HG03439 (cell line): Measurements from ENCODE around the gene DCLK2.
A peak's percentile ranks its signal among the peaks of the same experiment; 100 is the strongest.

Source experiments
- ATAC-seq: cut with Tn5 transposase; IDR thresholded peaks from one replicate; pipeline ENCODE4 v1.9.1; 2021; ENCODE audit warnings: mild to moderate bottlenecking, moderate library complexity; ENCODE audit not compliant: unreplicated experiment

Gene DCLK2

DNA sequence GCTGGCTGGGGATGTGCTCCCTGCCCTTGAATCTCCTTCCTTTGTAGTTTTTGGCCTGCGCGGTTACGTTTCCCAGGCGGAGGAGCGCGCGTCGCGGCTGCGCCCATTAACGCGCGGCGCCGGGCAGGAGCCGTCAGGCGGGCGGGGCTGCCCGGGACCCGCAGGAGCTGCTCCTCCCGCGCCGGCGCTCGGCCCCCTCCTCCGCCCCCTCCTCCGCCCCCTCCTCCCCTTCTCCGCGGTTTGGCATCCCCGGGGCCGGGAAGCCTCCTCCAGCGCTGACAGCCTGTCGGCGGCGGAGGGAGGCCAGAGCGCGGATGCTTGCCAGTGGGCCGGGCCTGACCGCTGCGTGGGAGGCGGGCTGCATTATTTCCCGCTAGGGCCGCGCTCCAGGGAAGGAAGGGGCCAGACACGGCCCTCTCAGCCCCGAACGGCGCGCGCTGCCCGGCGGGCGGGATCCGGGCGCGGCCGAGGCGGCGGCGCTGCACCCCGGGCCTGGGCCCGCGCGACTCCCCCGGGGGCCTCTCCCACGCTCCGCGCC, at the start of gene DCLK2:
Gene DCLK2 (plus strand): TSS at position 405 of the 538 bp plus-strand sequence. CDS start 583 bp downstream, outside the sequence.
- no peak for ATAC-seq

GRCh38 chr4:150032541-150032940, 45.7 kb upstream of the DCLK2 start:
- ATAC-seq = no peak

- no peak for ATAC-seq
Measured at GRCh38 chr4:150033081-150033480, 45.2 kb upstream of the DCLK2 start.

DNA sequence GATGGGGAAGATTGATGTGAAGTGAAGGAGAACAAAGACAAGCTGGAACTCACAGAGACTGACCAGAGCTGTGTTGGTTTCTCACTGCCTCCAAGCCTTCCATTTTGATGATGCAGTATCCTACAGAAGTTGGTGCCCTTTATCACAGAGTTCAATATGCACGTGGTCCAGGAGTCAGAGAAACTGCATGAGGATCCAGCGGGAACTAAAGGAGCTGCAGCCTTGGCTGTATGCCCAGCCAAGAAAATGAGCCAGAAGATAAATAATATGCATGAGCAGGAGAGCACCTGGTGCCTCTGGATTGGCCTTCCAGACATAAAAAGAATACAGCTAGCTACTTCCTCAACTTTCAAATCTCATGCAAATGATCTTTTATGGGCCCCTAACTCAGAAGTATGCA, 44.3 kb upstream of the DCLK2 start:
- ATAC-seq = no peak

- no peak for ATAC-seq
Measured at GRCh38 chr4:150037251-150037856, 40.9 kb upstream of the DCLK2 start.

GRCh38 chr4:150038335-150039076, 39.7 kb upstream of the DCLK2 start:
- ATAC-seq = peak; percentile 84

- no peak for ATAC-seq
Measured at GRCh38 chr4:150039274-150040127, 38.7 kb upstream of the DCLK2 start.

- ATAC-seq = no peak
Measured at GRCh38 chr4:150044517-150044916, 33.7 kb upstream of the DCLK2 start.

DNA sequence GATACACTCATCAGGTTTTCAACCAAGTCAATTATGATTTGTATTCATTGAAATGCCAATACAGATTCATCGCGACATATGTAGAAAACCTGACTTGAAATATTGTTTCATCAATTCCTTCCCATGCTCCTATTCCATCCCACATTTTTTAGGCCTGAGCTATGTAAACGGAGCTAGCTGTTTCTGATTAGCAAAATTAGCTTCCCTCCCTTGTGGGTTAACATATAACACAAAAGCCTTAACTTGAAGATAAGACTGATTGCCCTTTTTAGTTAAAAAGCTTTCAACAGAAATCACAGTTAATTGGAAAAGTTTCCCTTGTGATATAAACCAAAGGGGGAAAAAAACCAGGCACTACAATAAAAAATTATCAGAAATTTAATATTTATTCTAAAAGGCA, 32.8 kb upstream of the DCLK2 start:
- no peak for ATAC-seq

DNA sequence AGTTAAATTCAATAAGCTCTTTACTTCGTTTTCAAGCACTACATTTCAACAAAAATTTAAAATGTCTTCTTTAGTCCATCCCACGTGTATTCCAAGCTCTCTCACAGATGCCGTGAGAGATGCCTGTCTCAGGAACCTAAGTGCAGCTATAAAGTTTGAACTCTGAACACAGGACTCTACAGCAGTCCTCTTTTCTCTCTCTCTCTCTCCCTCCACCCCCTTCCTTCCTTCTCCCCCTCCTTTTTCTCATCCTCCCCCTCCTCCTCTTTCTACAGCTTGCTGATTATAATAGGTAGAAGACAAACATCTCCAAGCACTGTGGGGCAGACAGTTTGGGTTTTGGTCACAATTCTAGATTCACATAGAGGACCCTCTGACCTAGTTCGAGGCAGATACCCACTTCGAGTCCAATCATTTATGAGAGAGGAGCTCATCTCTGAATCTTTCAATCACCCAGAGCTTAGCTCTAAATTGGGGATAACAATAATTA, 31.5 kb upstream of the DCLK2 start:
- ATAC-seq = no peak

DNA sequence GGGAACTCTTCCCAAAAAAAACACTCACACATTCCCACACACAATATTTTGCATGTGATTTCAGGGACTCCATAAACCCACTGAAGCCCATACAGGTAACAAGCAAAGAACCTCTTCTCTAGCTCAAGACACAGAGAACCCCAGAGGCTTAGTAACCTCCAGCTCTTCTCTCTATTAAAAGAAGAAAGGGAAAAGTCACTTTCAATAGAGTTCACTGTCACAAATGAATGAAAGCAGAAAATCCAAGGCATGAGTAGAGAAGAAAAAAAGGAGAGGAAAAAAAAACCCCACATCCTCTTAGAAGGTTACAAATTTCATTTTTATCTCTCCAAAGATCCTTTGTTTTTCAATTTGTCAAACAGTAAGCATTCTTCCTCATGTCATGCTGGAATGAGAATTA, 30.7 kb upstream of the DCLK2 start:
- ATAC-seq = no peak

DNA sequence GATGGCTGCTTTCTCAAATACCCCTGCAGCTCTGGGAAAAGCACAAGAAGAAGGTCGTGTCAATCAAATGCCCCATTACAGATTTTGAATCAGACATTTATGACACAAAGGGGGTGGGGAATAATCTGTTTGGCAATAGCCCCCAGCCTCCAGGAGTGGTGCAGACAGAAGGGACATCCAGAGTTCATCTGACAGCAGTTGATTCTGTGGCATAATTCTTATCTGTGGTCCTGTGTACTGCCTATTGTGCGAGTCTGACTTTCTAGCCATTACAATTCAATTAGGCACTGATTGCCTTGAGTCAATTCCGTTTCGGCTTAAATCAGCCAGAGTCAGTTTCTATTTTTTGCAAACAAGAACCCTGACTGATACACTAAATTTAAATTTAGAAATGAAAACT, 28.6 kb upstream of the DCLK2 start:
- no peak for ATAC-seq

- ATAC-seq = no peak
Measured at GRCh38 chr4:150050566-150050965, 27.7 kb upstream of the DCLK2 start.

DNA sequence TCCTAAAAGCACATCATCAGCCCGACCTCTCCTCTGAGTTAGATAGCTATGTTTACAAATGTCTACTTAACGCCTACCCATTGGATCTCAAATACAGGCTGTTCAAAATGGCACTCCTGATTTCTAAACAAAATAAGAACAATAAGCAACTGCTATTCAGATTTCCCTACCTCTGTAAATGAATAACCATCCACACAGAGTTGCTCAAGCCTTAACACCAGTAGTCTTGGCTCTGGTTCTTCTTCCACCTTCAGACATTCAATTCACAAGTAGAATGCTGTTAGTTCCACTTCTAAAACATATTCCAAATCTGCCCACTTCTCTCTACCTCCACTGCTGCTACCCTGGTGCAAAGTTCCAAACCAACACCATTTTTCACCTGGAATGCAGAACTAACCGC, 27.1 kb upstream of the DCLK2 start:
- ATAC-seq = no peak

DNA sequence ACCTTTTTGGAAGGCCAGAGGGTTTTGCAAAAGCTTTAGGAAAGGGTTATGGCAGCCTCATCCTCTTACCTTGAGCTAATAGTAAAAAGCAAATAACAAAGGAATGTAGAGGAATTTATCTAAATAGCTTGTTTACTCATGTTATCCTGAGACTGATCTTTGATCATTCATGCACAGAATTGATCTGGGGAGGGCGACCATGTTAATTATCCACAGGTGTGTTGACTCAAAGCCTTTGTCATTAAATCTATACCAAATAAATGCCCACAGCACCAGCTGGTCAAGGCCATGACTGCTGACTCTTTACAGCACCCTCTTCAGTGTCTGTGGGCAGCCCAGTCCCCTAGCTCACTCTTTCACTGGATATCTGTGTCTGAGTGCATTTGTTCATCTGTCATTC, 22.8 kb upstream of the DCLK2 start:
- ATAC-seq = no peak

DNA sequence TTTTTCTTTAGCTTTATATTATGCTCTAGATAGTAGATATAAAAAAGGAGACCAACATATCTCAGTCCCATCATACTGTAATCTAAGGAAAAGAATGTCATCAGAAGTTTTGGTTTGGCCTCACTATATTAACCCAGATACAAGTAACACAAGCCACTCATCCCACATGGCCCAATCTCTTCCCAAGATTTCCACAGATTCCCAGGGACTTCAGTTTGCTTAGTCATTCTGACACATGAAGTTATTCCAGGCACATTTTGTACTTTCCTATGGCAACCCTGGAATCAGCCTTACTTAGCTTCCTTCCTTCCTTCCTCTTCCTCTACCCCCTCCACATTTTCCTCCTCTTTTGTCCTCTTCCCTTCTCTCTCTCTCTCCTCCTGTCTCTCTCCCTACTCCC, 21.7 kb upstream of the DCLK2 start:
- ATAC-seq = no peak

DNA sequence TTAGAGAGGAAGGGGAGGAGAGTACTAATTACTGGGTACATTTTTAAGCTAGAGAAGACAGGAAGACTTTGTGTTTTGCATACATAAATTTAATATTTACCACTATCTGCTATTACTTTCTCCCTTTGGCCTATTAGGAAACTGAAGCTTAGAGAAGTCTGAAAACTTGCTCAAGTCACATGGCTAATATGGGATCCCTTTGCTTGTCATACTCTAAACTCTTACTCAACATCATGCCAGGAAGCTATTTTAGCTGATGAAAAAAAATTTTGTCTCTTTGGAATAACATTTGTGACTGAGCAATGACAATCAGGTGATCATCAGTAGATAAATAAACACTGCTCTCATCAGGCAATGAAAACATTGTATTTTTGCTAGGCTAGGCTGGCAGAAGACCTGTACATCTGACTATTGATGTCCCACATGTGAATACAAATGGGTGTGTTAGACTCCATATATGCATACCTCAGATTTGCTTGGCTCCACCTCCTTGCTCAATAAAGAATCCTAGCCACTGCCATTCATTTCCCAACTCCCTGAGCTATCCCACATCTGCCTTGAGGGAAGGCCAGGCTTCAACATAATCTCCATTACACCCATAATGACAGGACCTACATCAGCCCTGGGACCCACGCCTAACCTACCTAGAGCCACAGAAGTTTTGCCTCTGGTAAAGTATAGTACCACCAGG, 17.0 kb upstream of the DCLK2 start:
- ATAC-seq = no peak

GRCh38 chr4:150063128-150063527, 15.1 kb upstream of the DCLK2 start:
- ATAC-seq = no peak

DNA sequence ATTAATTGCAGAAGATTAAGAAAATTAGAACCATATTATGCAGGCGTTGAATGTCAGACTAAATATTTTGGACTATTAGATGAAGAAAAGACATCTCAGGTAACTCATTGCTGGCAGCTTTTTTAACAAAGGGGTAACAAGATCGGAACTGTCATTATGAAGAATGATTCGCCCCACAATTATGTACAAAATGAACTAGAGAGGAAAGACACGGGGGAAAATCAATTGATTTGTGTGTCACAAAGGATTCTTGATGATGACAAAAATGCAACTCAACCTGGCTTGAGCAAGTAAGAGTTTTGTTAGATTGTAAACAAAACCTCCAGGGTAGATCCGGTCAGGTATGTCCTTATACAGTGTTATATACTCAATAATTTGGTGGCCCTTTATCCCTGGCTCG, 12.5 kb upstream of the DCLK2 start:
- ATAC-seq = no peak

DNA sequence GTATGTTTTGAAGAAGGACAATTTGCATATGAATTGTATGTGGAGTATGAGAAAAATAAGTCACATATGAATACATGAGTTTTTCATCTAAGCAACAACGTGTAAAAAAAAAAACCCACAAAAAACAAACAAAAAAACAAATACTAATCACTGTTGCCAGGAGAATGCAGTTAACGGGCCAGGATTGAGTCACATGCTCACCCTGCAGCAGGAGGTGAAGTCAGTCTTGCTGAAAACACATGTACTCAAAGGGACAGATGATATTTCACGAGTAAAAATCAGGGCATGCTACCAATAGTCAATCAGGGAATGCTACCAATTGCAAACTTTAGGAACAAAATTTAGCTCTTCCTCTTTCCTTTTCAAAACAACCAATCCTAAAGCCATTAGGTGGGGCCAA, 10.4 kb upstream of the DCLK2 start:
- no peak for ATAC-seq
